Duodenal mucosa (tissue), 2 donors: ENCODE data around the gene PCDHGA4.

Source experiments
- H3K27ac ChIP-seq: one replicate; pipeline ENCODE4 v1.7.0; 2013; ENCODE audit warnings: low read depth, low read length
- H3K27me3 ChIP-seq, 2 donors: one replicate each; pipeline ENCODE4 v1.7.0; 2013; ENCODE audit warnings: low read length in 2 of 2, control low read depth in 1 of 2; ENCODE audit not compliant: insufficient read depth in 2 of 2, control insufficient read depth in 1 of 2
- H3K36me3 ChIP-seq, 2 donors: one replicate each; pipeline ENCODE4 v1.7.0; 2013; ENCODE audit warnings: low read length in 2 of 2, control low read depth in 1 of 2; ENCODE audit not compliant: insufficient read depth in 2 of 2, control insufficient read depth in 1 of 2
- H3K4me1 ChIP-seq, 2 donors: one replicate each; pipeline ENCODE4 v1.7.0; 2013; ENCODE audit warnings: low read length in 2 of 2, control low read depth in 1 of 2; ENCODE audit not compliant: insufficient read depth in 2 of 2, control insufficient read depth in 1 of 2
- H3K4me3 ChIP-seq, 2 donors: one replicate each; pipeline ENCODE4 v1.7.0; 2013; ENCODE audit warnings: low read length in 2 of 2, low read depth in 1 of 2
- H3K9ac ChIP-seq, 2 donors: one replicate each; pipeline ENCODE4 v1.7.0; 2013; ENCODE audit warnings: low read length in 2 of 2, low read depth in 1 of 2
- H3K9me3 ChIP-seq, 2 donors: one replicate each; pipeline ENCODE4 v1.7.0; 2013; ENCODE audit warnings: low read length in 2 of 2, control low read depth in 1 of 2; ENCODE audit not compliant: control insufficient read depth in 1 of 2

The PCDHGA4 gene

GRCh38 chr5:141398608-141399007 is 43.8 kb downstream of the PCDHGA4 start:
- no peak overlapping the region for H3K27ac ChIP-seq
- H3K36me3 ChIP-seq = no peaks in the 10 kb centered on the region
- H3K9ac ChIP-seq = no peak overlapping the region
- H3K9me3 ChIP-seq = peaks cover 24 to 37% of the 10 kb centered on the region in 2 donors
- no peaks in the 10 kb centered on the region for H3K27me3 ChIP-seq
- H3K4me3 ChIP-seq = peak overlapping the region in 1 of 2 donors; percentile 32
- no peaks in the 10 kb centered on the region for H3K4me1 ChIP-seq

GRCh38 chr5:141399555-141400258 is 44.9 kb downstream of the PCDHGA4 start:
- H3K36me3 ChIP-seq = no peaks in the 10 kb centered on the region
- no peak overlapping the region for H3K27ac ChIP-seq
- H3K27me3 ChIP-seq = no peaks in the 10 kb centered on the region
- no peak overlapping the region for H3K4me3 ChIP-seq
- H3K4me1 ChIP-seq = no peaks in the 10 kb centered on the region
- H3K9me3 ChIP-seq = peaks cover 17 to 43% of the 10 kb centered on the region in 2 donors
- no peak overlapping the region for H3K9ac ChIP-seq

- Histone ChIP-seq H3K4me1 (no peaks in the 10 kb centered on the region), H3K27ac (no peak within 1 kb of the TSS), H3K27me3 (no peaks in the 10 kb centered on the region), H3K4me3 (peak within 1 kb of the TSS; percentile 16 to 29), H3K9ac (no peak within 1 kb of the TSS), H3K9me3 (peaks cover 19 to 45% of the 10 kb centered on the region in 2 donors), H3K36me3 (no peaks in the 10 kb centered on the region)
Measured at GRCh38 chr5:141402553-141403243, 47.9 kb downstream of the PCDHGA4 start, which contains the start of gene PCDHGA9. Gene PCDHGA9 (plus strand): TSS chr5:141402778. CDS start chr5:141402953, 175 bp downstream.

GRCh38 chr5:141403387-141403786 is 48.6 kb downstream of the PCDHGA4 start:
- Histone ChIP-seq H3K36me3 (no peaks in the 10 kb centered on the region), H3K27me3 (no peaks in the 10 kb centered on the region), H3K4me3 (peak overlapping the region in 1 of 2 donors; percentile 16), H3K9me3 (peaks cover 19 to 45% of the 10 kb centered on the region in 2 donors), H3K4me1 (no peaks in the 10 kb centered on the region), H3K9ac (no peak overlapping the region), H3K27ac (no peak overlapping the region)
